AG10803 (cell line): ENCODE data around the gene MID2.

Experiments
- DNase-seq: peaks from one replicate; pipeline ENCODE4 v3.0.0; 2010; ENCODE audit warnings: low read depth
- H3K4me3 ChIP-seq: 2 replicates; pipeline ENCODE4 v1.5.1; 2011; ENCODE audit warnings: mild to moderate bottlenecking, low read length, control low read depth
- CTCF ChIP-seq: conservative IDR thresholded peaks from 2 replicates; pipeline ENCODE4 v1.5.1; 2011; ENCODE audit warnings: mild to moderate bottlenecking, low read length, control low read depth, inconsistent platforms

The MID2 gene

GRCh38 chrX:107827852-107828251 is 2.2 kb downstream of the MID2 start:
- no peak for DNase-seq
- no peak overlapping the region for H3K4me3 ChIP-seq
- no peak for TF ChIP-seq CTCF

DNA sequence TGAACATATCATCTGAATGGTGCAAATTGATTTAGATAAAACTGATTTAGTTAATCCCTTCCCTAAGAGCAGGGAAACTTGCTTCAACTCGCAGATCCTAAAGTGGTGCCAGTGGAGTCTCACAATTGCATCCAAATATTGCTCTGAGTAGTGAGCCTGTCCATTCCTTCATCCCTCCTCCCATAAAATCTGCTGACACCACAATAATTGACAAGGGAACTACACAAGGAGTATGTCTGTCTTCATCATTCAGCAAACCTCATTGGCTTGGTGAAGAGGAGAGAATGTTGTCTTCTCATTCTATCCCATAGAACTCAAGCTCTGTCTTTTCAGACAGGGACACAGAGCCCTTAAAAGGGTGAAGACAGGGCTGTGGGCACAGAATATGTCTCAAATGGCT is 4.2 kb downstream of the MID2 start:
- no peak for TF ChIP-seq CTCF
- H3K4me3 ChIP-seq: no peak overlapping the region
- no peak for DNase-seq

- no peak for TF ChIP-seq CTCF
- DNase-seq: no peak
- H3K4me3 ChIP-seq: no peak overlapping the region
Observed at GRCh38 chrX:107831071-107831730, 5.5 kb downstream of the MID2 start.

- no peak overlapping the region for H3K4me3 ChIP-seq
- no peak for TF ChIP-seq CTCF
- no peak for DNase-seq
Observed at GRCh38 chrX:107834275-107835201, 8.9 kb downstream of the MID2 start.

- no peak for DNase-seq
- TF ChIP-seq CTCF: no peak
- no peak overlapping the region for H3K4me3 ChIP-seq
Observed at GRCh38 chrX:107836958-107837357, 11.3 kb downstream of the MID2 start.

DNA sequence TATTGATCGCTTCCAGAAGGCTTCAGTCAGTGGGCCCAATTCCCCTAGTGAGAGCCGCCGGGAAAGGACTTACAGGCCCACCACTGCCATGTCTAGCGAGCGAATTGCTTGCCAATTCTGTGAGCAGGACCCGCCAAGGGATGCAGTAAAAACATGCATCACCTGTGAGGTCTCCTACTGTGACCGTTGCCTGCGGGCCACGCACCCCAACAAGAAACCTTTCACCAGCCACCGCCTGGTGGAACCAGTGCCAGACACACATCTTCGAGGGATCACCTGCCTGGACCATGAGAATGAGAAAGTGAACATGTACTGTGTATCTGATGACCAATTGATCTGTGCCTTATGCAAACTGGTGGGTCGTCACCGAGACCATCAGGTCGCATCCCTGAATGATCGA is 15.3 kb downstream of the MID2 start:
- no peak overlapping the region for H3K4me3 ChIP-seq
- no peak for TF ChIP-seq CTCF
- DNase-seq: no peak
